Smooth muscle cell (in vitro differentiated cells): ENCODE measurements around the gene NCKAP5. TPM values are rescaled to one million over a fixed set of nuclear protein-coding genes. Genes with fewer than 3 reads are reported as not detected.

Experiments
- DNase-seq: peaks from one replicate; lab custom pipeline; 2025; ENCODE audit not compliant: unreplicated experiment; lab: John Stamatoyannopoulos, UW
- H2AFZ ChIP-seq: fragments of 200-600 bp; sonication (generic); 2 replicates; pipeline ENCODE4 v1.6.0; 2016; ENCODE audit warnings: antibody characterized with exemption, low read depth, mild to moderate bottlenecking
- H3F3A ChIP-seq: fragments of 200-600 bp; sonication (generic); 2 replicates; pipeline ENCODE4 v1.6.0; 2017; ENCODE audit warnings: antibody characterized with exemption, low read depth
- H3K27ac ChIP-seq: fragments of 200-600 bp; sonication (generic); 2 replicates; pipeline ENCODE4 v1.5.1; 2016; ENCODE audit warnings: low read depth, mild to moderate bottlenecking
- H3K27me3 ChIP-seq: fragments of 200-600 bp; sonication (generic); 2 replicates; pipeline ENCODE4 v1.6.1; 2016; ENCODE audit warnings: low read depth, mild to moderate bottlenecking
- H3K36me3 ChIP-seq: fragments of 200-600 bp; sonication (generic); 2 replicates; pipeline ENCODE4 v1.5.1; 2016; ENCODE audit warnings: low read depth
- H3K4me1 ChIP-seq: fragments of 200-600 bp; sonication (generic); 2 replicates; pipeline ENCODE4 v1.5.1; 2016; ENCODE audit warnings: low read depth
- H3K4me2 ChIP-seq: fragments of 200-600 bp; sonication (generic); 2 replicates; pipeline ENCODE4 v1.6.0; 2016; ENCODE audit warnings: mild to moderate bottlenecking
- H3K4me3 ChIP-seq: fragments of 200-600 bp; sonication (generic); 2 replicates; pipeline ENCODE4 v1.5.1; 2016; ENCODE audit warnings: mild to moderate bottlenecking
- H3K79me2 ChIP-seq: fragments of 200-600 bp; sonication (generic); 2 replicates; pipeline ENCODE4 v1.6.0; 2016; ENCODE audit warnings: low read depth, mild to moderate bottlenecking
- H3K9ac ChIP-seq: fragments of 200-600 bp; sonication (generic); 2 replicates; pipeline ENCODE4 v1.6.0; 2016; ENCODE audit warnings: low read depth
- H3K9me3 ChIP-seq: fragments of 200-600 bp; sonication (generic); replicated peaks from 2 replicates; pipeline ENCODE4 v1.5.1; 2016; ENCODE audit warnings: low read depth
- H4K20me1 ChIP-seq: fragments of 200-600 bp; sonication (generic); 2 replicates; pipeline ENCODE4 v1.6.0; 2016; ENCODE audit warnings: low read depth
- CTCF ChIP-seq: fragments of 200-600 bp; sonication (generic); IDR thresholded peaks from 2 replicates; pipeline ENCODE4 v1.5.1; 2017; ENCODE audit warnings: borderline replicate concordance, mild to moderate bottlenecking, antibody characterized with exemption; ENCODE audit not compliant: insufficient read depth, poor library complexity, severe bottlenecking
- WGBS: methylation state at CpG from one replicate; pipeline ENCODE4 v1.1.7; 2016; ENCODE audit warnings: low lambda C conversion rate; 5-methylcytosine and 5-hydroxymethylcytosine counted together
- polyA plus RNA-seq: library from polyadenylated mRNA; unstranded; fragments of >200 nt; fragmentation: Nextera tagmentation; extraction: Ambion mirVana; gene quantifications from 2 replicates; pipeline ENCODE4 v1.2.1, GENCODE V29; 2016
- total RNA-seq: library from RNA; depleted of rRNA; stranded (reverse); fragments of >200 nt; gene quantifications from 2 replicates; pipeline ENCODE4 v1.2.3, GENCODE V29; 2014

Gene NCKAP5
- total and polyA plus RNA-seq, 2 experiments from 2014 or later, result 4.6 to 9.5 TPM

DNA sequence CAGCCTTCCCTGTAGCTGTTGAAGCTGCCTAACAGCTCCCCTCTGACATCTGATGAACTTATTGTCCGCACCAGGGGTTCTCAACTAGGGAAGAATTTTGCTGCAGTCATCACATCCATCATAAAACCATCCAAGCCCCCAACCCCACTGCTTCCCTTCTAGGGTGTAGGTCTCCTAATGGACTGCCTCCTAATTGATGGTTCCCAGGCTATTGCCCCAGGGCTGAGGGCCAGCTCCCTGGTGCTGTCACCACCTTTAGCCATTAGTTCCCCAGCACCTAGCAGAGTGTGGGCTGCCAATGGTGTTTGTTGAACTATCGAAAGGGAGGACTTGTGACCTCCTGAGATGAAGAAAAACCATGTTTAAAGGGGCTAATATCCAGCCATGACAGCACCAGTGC, 125.9 kb downstream of the NCKAP5 start:
- no peak overlapping the region for H3K27ac ChIP-seq
- H4K20me1 ChIP-seq, result no peaks in the 10 kb centered on the region
- peaks cover 5% of the 10 kb centered on the region for H3F3A ChIP-seq
- H3K79me2 ChIP-seq, result no peaks in the 10 kb centered on the region
- no peak overlapping the region for H3K4me3 ChIP-seq
- TF ChIP-seq CTCF, result no peak
- H3K9ac ChIP-seq, result no peak overlapping the region
- no peak overlapping the region for H3K4me2 ChIP-seq
- no peaks in the 10 kb centered on the region for H3K4me1 ChIP-seq
- no peak for DNase-seq
- 81% methylated on average over 2 of the region's 2 CpGs for WGBS
- no peaks in the 10 kb centered on the region for H3K36me3 ChIP-seq
- no peak overlapping the region for H2AFZ ChIP-seq
- H3K9me3 ChIP-seq, result no peaks in the 10 kb centered on the region
- peaks cover under 1% of the 10 kb centered on the region for H3K27me3 ChIP-seq

DNA sequence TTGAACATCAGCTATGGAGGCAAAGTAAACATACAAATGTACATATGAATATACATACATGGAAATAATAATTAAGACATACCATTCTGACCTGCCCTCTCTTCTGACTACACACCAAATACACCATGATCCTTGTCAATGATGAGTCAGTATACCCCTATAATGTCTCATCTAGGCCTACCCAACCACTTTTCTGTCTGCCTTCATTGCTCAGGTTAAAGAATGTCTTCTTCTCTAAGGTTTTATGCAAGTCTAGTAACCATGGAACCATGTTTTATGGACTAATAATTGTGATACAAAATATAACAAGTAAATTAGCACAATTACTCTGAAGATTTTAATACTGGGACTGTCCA, 128.7 kb downstream of the NCKAP5 start:
- Histone ChIP-seq H3K4me3 (no peak overlapping the region), H3K9ac (no peak overlapping the region), H2AFZ (no peak overlapping the region), H3K27ac (no peak overlapping the region), H3K4me2 (no peak overlapping the region), H3F3A (peaks cover 5% of the 10 kb centered on the region), H4K20me1 (no peaks in the 10 kb centered on the region), H3K27me3 (no peaks in the 10 kb centered on the region), H3K4me1 (no peaks in the 10 kb centered on the region), H3K9me3 (no peaks in the 10 kb centered on the region), H3K36me3 (no peaks in the 10 kb centered on the region), H3K79me2 (no peaks in the 10 kb centered on the region)
- DNase-seq, result no peak
- TF ChIP-seq CTCF, result no peak

DNA sequence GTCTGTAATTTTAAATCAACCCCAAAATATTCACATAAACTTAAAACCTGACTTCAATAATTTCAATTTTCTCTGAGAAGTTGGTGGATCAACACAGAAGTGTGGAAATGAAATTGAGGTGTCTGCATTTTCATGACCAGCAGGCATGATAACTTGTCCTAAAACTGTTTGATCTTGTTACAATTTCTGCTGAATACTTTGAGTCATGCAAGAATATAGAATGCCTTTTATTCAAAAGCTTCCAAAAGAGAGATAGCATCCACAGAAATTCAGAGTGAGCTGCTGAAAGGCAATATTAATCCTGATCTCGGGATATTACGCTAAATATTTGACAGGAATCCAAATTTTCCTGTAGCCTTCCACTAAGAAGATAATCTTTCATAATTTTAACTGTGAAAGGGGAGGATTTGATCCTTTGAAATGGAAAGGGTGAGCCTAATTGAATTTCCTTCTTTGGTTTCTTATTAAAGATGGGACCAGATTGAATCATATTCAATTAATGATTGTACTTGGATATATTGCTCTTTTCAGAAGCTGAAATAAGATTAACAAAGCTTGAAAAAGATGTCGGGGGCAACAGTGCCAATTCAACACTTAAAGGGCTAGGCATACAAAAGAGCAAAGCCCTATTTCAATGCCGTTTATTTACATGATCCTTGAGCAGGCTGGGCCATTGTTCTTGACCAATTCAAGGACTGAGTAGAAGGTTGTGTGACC, 129.3 kb downstream of the NCKAP5 start:
- Histone ChIP-seq H3K9me3 (no peaks in the 10 kb centered on the region), H3K9ac (no peak overlapping the region), H3K4me3 (no peak overlapping the region), H3K27me3 (no peaks in the 10 kb centered on the region), H4K20me1 (no peaks in the 10 kb centered on the region), H3K36me3 (no peaks in the 10 kb centered on the region), H3F3A (peaks cover 5% of the 10 kb centered on the region), H2AFZ (no peak overlapping the region), H3K79me2 (no peaks in the 10 kb centered on the region), H3K4me2 (peak overlapping the region; percentile 24), H3K4me1 (no peaks in the 10 kb centered on the region), H3K27ac (no peak overlapping the region)
- 85% methylated on average over 4 of the region's 4 CpGs for WGBS
- no peak for TF ChIP-seq CTCF
- no peak for DNase-seq

GRCh38 chr2:133438026-133438425, 130.2 kb downstream of the NCKAP5 start:
- Histone ChIP-seq H3K27me3 (no peaks in the 10 kb centered on the region), H3K4me1 (no peaks in the 10 kb centered on the region), H3K79me2 (no peaks in the 10 kb centered on the region), H3K9ac (no peak overlapping the region), H3K36me3 (no peaks in the 10 kb centered on the region), H4K20me1 (no peaks in the 10 kb centered on the region), H3K4me3 (no peak overlapping the region), H3K9me3 (no peaks in the 10 kb centered on the region), H3K4me2 (peak overlapping the region; percentile 30), H3F3A (peaks cover 5% of the 10 kb centered on the region), H3K27ac (peak overlapping the region; percentile 81), H2AFZ (no peak overlapping the region)
- DNase-seq, result no peak
- TF ChIP-seq CTCF, result no peak
